ENCODE data around the gene SULT1A2. TPM values are rescaled to one million over a fixed set of nuclear protein-coding genes. Genes with fewer than 3 reads are reported as not detected.

The SULT1A2 gene
- total and polyA plus RNA-seq, 2 of the 13 experiments (the other 11 are each of a cell fraction or from before 2014, with no cell fraction given) = 33.0 to 34.2 TPM

DNA sequence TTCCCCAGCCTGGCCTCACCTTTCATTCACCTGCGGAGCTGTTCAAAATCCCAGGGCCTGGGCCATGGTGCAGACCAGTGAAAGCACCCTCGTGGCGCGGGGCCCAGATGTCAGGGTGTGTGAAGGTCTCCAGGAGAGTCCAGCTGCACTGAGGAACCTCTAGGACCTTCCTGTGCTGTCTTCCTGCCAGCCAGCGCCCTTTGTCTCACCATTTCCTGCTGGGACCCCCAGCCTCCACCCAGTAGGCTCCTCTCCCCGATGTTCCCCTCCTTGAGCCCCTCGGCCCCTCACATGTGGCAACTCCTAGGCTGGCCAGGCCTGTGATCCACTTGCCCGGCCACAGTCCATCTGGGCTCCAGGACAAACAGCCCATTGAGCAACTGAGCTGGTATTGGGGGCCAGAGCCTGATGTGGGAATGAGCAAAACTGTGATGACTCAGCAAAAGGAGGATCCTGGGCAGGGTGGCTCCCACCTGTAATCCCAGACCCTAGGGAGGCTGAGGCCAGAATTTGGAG is 677 bp downstream of the SULT1A2 start (continued):
- TF ChIP-seq PCBP1 (IDR thresholded peaks at IDR 0.05; ENCODE audit: borderline replicate concordance, low read depth, low read length) = no peak
- no peak for TF ChIP-seq GABPA (IDR thresholded peaks at IDR 0.05; ENCODE audit: low read depth, low read length)
- TF ChIP-seq GABPA (CRISPR knock-in tag; IDR thresholded peaks at IDR 0.05; ENCODE audit: low read depth) = no peak
- no peak for TF ChIP-seq HOXA5 (CRISPR knock-in tag; IDR thresholded peaks at IDR 0.05)
- no peak for TF ChIP-seq CERS6 (CRISPR knock-in tag; IDR thresholded peaks at IDR 0.05)
- TF ChIP-seq ZNF234 (CRISPR knock-in tag; conservative IDR thresholded peaks at IDR 0.05) = 0 out of 2 replicates have a peak, but pooled peaks have one; percentile 22
- peak; percentile 69 for TF ChIP-seq GATAD2A (CRISPR knock-in tag; IDR thresholded peaks at IDR 0.05)
- TF ChIP-seq MAFF (IDR thresholded peaks at IDR 0.05; ENCODE audit: low read depth, low read length) = peak; percentile 100
- no peak for TF ChIP-seq BORCS8-MEF2B (CRISPR knock-in tag; IDR thresholded peaks at IDR 0.05)
- TF ChIP-seq ZFP90 (CRISPR knock-in tag; IDR thresholded peaks at IDR 0.05; ENCODE audit: borderline replicate concordance) = 0 out of 2 replicates have a peak, but pooled peaks have one; percentile 54
- no peak for TF ChIP-seq MATR3 (CRISPR knock-in tag; IDR thresholded peaks at IDR 0.05)
- TF ChIP-seq ZNF614 (CRISPR knock-in tag; IDR thresholded peaks at IDR 0.05; ENCODE audit: borderline replicate concordance) = no peak
- TF ChIP-seq, protein P1, sequence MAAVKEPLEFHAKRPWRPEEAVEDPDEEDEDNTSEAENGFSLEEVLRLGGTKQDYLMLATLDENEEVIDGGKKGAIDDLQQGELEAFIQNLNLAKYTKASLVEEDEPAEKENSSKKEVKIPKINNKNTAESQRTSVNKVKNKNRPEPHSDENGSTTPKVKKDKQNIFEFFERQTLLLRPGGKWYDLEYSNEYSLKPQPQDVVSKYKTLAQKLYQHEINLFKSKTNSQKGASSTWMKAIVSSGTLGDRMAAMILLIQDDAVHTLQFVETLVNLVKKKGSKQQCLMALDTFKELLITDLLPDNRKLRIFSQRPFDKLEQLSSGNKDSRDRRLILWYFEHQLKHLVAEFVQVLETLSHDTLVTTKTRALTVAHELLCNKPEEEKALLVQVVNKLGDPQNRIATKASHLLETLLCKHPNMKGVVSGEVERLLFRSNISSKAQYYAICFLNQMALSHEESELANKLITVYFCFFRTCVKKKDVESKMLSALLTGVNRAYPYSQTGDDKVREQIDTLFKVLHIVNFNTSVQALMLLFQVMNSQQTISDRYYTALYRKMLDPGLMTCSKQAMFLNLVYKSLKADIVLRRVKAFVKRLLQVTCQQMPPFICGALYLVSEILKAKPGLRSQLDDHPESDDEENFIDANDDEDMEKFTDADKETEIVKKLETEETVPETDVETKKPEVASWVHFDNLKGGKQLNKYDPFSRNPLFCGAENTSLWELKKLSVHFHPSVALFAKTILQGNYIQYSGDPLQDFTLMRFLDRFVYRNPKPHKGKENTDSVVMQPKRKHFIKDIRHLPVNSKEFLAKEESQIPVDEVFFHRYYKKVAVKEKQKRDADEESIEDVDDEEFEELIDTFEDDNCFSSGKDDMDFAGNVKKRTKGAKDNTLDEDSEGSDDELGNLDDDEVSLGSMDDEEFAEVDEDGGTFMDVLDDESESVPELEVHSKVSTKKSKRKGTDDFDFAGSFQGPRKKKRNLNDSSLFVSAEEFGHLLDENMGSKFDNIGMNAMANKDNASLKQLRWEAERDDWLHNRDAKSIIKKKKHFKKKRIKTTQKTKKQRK (IDR thresholded peaks at IDR 0.05; ENCODE audit: low read length) = no peak
- TF ChIP-seq, protein P2, sequence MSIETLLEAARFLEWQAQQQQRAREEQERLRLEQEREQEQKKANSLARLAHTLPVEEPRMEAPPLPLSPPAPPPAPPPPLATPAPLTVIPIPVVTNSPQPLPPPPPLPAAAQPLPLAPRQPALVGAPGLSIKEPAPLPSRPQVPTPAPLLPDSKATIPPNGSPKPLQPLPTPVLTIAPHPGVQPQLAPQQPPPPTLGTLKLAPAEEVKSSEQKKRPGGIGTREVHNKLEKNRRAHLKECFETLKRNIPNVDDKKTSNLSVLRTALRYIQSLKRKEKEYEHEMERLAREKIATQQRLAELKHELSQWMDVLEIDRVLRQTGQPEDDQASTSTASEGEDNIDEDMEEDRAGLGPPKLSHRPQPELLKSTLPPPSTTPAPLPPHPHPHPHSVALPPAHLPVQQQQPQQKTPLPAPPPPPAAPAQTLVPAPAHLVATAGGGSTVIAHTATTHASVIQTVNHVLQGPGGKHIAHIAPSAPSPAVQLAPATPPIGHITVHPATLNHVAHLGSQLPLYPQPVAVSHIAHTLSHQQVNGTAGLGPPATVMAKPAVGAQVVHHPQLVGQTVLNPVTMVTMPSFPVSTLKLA (IDR thresholded peaks at IDR 0.05) = no peak
- no peak for TF ChIP-seq ZNF790 (CRISPR knock-in tag; IDR thresholded peaks at IDR 0.05; ENCODE audit: borderline replicate concordance)
- TF ChIP-seq, protein P3, sequence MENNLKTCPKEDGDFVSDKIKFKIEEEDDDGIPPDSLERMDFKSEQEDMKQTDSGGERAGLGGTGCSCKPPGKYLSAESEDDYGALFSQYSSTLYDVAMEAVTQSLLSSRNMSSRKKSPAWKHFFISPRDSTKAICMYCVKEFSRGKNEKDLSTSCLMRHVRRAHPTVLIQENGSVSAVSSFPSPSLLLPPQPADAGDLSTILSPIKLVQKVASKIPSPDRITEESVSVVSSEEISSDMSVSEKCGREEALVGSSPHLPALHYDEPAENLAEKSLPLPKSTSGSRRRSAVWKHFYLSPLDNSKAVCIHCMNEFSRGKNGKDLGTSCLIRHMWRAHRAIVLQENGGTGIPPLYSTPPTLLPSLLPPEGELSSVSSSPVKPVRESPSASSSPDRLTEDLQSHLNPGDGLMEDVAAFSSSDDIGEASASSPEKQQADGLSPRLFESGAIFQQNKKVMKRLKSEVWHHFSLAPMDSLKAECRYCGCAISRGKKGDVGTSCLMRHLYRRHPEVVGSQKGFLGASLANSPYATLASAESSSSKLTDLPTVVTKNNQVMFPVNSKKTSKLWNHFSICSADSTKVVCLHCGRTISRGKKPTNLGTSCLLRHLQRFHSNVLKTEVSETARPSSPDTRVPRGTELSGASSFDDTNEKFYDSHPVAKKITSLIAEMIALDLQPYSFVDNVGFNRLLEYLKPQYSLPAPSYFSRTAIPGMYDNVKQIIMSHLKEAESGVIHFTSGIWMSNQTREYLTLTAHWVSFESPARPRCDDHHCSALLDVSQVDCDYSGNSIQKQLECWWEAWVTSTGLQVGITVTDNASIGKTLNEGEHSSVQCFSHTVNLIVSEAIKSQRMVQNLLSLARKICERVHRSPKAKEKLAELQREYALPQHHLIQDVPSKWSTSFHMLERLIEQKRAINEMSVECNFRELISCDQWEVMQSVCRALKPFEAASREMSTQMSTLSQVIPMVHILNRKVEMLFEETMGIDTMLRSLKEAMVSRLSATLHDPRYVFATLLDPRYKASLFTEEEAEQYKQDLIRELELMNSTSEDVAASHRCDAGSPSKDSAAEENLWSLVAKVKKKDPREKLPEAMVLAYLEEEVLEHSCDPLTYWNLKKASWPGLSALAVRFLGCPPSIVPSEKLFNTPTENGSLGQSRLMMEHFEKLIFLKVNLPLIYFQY (CRISPR knock-in tag; IDR thresholded peaks at IDR 0.05; ENCODE audit: borderline replicate concordance) = no peak
- TF ChIP-seq, protein P4, sequence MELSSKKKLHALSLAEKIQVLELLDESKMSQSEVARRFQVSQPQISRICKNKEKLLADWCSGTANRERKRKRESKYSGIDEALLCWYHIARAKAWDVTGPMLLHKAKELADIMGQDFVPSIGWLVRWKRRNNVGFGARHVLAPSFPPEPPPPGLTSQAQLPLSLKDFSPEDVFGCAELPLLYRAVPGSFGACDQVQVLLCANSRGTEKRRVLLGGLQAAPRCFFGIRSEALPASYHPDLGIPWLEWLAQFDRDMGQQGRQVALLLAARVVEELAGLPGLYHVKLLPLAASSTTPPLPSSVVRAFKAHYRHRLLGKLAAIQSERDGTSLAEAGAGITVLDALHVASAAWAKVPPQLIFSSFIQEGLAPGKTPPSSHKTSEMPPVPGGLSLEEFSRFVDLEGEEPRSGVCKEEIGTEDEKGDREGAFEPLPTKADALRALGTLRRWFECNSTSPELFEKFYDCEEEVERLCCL (CRISPR knock-in tag; IDR thresholded peaks at IDR 0.05; ENCODE audit: borderline replicate concordance) = no peak
- TF ChIP-seq KLF9 (CRISPR knock-in tag; IDR thresholded peaks at IDR 0.05; ENCODE audit: low read depth) = no peak
- TF ChIP-seq NCOA2 (CRISPR knock-in tag; IDR thresholded peaks at IDR 0.05) = no peak
